SIG-M5 (cell line): Measurements from ENCODE around the gene SPINK1.
"Not testable (repeated sequence)": the region's sequence is repeated elsewhere in the genome, so short reads cannot be mapped to it uniquely, and the experiment has no call there.

ENCODE experiments used
- DNase-seq: peaks from one replicate; lab custom pipeline; 2025; lab: John Stamatoyannopoulos, UW

SPINK1 gene

GRCh38 chr5:147805030-147805454 is 26.4 kb downstream of the SPINK1 start:
- peak; percentile 91 for DNase-seq

DNA sequence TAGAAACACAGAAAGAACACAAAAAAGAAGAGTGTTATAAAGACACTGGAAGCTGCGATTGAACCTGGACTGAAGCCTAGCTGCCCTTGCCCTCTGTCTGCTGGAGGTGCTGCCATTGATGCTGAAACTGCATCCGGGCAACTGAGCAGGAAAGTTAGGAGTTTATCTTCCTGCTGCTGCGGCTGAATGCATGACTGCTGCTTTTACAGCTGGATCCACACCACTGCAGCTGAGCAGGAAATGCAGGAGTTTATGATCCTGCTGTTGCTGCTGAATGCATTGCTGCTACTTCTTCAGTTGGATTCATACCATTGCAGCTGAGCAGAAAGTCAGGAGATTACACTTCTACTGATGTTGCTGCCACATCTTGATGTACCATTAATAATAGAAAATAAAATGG is 27.1 kb downstream of the SPINK1 start:
- no peak for DNase-seq

- DNase-seq, result no peak
Measured at GRCh38 chr5:147803926-147804325, 27.5 kb downstream of the SPINK1 start.

DNA sequence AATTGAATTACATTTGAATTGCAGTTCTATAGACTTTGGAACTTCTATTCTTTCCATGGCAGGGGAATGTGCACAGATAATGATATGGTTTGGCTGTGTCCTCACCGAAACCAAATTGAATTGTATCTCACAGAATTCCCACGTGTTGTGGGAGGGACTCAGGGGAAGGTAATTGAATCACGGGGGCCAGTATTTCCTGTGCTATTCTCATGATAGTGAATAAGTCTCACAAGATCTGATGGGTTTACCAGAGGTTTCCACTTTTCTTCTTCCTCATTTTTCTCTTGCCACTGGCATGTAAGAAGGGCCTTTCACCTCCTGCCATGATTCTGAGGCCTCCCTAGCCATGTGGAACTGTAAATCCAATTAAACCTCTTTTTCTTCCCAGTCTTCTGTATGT is 28.3 kb downstream of the SPINK1 start:
- DNase-seq, result not testable (repeated sequence)

- DNase-seq, result no peak
Measured at GRCh38 chr5:147801461-147801860, 30.0 kb downstream of the SPINK1 start.

DNA sequence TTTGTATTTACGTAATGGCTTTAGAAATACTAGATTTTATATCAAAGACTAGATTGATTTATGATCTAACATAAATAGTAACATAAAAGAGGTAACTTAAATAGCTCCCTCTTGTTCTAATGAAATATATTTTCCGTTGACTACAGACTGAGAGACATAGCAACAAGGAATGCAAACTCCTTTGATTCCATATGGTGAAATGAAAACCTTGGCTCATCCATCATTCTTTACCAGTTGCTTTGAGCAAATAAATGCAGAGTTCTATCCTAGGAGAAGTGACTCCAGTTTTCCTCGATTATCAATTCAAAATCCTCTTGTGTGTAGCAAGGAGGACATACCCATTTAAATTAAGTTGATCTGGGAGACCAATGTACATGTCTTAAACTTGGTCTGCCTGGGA is 31.0 kb downstream of the SPINK1 start:
- DNase-seq, result no peak

DNA sequence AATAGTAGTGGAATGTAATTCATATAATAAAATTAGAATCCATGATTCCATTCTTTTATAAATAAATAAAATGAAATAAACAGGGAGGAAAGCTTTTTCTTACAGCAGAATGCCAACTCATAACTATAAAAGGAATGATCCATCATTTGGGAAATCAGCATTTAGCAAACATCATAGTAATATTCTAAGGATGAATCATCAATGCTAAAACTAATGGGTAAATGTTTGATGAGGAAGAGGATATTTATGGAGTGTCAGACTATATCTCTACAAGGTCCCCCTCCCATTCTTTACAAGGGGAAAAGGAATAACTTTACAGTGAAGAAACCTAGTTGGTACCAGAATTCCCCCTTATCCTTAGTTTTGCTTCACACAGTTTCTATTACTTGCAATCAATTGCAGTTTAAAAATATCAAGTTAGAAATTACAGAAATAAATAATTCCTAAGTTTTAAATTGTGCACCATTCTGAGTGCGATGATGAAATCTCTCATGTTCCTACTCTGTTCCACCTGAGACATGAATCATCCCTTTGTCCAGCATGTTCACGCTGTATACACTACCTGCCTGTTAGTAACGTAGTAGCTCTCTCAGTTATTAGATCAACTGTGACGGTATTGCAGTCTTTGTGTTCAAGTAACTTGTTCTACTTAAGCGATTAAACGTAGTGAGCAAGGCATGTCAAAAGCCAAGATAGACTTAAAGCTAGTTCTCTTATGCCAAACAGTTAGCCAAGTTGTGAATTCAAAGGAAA is 34.7 kb downstream of the SPINK1 start:
- no peak for DNase-seq

DNA sequence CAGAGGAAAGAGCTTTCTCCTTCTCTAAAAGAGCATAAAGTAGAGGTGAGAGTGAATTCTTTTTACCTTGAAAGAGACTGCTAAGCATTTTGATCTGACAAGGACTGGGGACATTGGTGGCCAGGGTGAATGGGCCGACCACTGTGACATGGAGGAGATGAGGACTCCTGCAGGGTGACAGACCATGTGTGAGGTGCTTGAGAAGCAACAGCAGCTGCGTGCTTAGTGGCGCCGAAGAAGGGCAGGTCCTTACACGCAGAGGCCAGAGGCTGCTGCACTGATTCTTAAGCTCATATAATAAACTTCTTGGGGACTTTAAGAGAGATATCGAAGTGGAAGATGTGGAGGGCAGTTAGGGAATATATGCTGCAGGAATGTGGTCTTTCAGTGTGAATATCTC is 40.3 kb downstream of the SPINK1 start:
- no peak for DNase-seq

GRCh38 chr5:147789820-147790219 is 41.7 kb downstream of the SPINK1 start:
- DNase-seq, result no peak

DNA sequence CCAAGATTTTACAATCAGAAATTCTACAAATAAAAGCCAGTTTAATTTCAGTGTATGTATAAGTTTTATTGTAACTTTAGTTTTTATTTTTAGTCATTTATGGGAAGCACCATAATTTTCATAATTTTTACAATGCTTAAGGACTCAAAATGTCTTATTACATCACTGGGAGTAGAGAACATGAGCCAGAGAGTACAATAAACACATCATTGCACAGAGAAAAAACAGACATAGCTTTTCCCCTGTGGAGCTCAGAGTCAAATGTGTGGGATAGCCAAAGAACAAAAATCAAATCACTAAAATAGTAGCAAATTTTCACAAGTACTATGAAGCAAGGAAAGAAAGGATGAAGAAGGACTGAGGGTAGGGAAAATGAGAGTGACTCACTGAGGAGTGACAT is 43.4 kb downstream of the SPINK1 start:
- DNase-seq, result no peak

- DNase-seq, result no peak
Measured at GRCh38 chr5:147786142-147786541, 45.3 kb downstream of the SPINK1 start.

DNA sequence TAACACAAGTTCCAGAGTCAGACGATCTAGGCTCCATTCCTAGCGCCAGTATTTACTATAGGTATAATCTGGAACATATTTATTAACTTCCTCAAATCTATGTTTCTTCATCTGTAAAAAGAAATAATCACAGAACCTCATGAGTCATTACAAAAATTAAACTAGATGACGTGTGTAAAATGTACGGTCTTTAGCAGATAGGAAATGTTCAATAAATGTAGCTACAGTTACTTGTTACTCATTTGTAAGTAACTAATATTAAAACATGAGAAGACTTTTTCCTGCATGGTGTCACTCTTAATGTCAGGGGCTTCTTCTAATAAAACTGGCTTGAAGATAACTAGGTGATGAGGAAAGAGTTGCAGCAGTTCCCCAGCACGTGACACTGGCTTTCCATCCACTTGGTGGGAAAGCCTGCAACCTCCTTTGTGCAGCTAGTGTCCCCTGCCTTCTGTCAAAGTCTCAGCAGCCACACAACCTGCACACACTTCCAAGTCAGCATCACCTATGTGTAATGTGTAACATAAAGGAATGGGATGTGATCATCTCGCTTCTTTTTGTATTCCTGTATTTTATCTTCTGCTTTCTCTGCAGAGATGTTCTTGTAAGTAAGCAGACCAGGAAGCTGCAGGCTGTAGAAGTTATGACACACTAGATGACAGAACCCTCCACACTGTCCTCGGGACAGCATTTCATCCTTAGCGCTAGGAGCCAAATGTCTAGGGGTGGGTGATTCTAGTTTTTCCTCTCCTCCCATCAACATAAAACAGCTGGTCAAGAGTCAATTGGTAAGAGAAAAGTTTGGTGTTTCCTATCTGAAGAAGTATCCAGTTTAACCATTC is 47.1 kb downstream of the SPINK1 start:
- DNase-seq, result no peak

DNA sequence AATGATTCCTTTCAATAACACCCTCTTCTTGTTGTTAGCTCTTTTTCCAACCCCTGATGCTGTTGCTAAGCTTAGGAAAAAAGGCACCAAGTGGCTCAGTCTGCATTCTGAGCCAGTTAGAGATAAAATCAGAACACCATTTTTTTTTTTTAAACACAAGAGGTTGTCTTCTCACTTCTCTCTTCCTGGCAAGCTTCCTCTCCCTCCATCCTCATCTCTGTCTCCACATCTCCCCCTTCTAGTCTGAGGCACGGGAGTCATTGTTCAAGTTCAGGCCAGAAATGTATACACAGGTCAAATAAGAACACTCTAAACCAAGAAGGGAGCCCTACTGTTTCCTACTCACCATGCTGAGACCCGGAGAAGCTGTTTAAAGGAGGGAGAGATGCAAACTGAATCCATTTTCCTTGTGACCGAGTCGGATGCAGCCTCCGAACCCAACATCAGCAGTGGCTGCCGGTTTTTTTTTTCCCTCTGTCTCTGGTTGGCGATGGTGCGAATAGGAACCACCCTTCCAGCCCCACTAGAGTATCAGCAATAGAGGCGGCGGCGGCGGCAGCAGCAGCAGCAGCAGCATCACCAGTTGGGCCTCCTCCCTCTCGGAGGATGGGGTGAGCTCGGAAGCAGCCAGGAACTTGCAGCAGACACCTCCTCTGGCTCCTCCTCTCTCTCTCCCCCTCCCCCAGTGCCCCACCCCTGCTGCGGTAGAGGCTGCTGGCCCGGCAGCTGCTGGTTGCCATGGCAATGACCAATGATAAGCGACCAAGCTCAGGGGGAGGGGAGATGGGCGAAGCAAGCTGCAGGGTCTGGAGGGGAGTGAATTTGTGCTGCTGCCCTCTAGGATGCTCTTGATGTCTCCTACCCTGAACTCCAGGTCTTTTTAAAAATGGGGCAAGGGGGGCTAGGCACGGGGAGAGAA is 49.1 kb downstream of the SPINK1 start, which contains the start of gene JAKMIP2:
TSS of gene JAKMIP2 (minus strand) at position 619 of the 919 bp plus-strand sequence. CDS start 110,922 bp downstream, outside the sequence.
- DNase-seq, result no peak

DNA sequence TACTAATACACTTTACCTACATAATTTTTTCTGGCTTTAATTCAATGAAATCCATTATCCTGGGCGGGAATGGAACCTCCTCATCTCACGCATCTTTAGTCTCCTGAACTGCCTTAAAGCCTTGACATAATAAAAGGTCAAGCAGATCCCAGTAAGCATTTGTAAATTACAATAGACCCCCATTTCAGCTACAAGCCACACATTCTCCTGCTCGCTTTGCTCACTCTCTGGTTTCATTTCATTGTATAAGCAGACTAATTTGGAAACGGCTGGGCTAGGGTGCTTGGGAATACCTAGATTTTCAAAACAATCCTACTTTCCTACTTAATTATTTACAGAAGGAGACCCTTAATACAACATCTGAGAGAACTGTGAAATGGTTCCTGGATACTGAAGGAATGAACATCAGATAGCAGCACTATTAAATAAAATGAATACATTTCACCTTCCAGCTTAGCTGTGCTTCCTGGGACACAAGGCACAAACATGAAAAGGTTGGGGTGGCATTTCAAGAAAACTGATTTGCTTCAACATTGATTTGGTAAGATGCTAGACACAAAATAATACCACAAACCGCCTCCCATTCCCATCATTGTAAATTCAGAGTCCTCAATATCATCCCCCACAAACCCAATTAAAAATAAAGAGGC is 50.4 kb downstream of the SPINK1 start:
- no peak for DNase-seq

- DNase-seq, result no peak
Measured at GRCh38 chr5:147779694-147780093, 51.8 kb downstream of the SPINK1 start.

DNA sequence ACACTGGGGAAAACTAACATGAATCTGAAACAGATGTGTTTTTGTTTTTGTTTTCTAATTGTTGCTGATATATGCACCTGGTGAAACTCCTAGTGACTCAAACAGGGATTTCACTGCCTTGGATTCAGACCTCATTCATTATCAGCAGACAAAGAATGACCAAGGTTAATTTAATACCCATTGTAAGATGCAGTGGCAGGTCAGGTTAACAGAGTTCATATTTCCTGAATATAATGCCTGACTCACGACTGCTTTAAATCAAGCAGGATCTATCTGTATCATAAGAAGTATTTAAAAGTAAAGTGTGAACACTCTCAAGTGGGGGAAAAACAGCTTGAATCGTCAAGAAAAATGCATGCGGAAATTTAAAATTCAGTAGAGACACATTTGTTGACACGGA is 54.5 kb downstream of the SPINK1 start:
- DNase-seq, result no peak
